ENCODE data around the gene DOCK10.

DOCK10 gene

DNA sequence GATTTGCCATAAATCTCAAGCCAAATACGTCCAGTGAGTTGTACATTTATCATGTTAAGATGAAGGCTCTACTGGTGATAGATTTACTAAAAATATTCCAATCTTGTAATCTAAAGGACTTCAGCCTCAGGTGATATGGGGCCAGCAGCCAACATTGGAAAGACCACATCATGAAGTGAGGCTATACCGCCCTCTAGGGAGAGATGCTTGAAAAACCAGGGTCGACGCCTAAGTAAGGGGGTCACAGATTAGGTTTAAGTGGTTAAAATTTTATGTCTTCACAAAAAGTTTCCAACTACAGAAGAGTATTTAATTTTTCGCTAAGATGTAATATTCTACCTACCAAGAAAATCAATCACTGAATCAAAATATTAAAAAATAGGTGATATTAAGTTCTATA lies 33.3 kb downstream of the DOCK10 start:
- H3K4me3 ChIP-seq (replicated peaks; ENCODE audit: low read depth, low read length): no peak overlapping the region
- peak; percentile 47 for TF ChIP-seq CTCF (IDR thresholded peaks at IDR 0.05; ENCODE audit: low read depth, low read length, missing control alignments)
- no peak for DNase-seq (ENCODE audit: extremely low read depth, low read depth)

- no peak for DNase-seq (ENCODE audit: extremely low read depth, low read depth)
- H3K4me3 ChIP-seq (replicated peaks; ENCODE audit: low read depth, low read length): no peak overlapping the region
- TF ChIP-seq CTCF (IDR thresholded peaks at IDR 0.05; ENCODE audit: low read depth, low read length, missing control alignments): no peak
These were observed 34.0 kb downstream of the DOCK10 start for GRCh38 chr2:225008179-225008856.

- no peak overlapping the region for H3K4me3 ChIP-seq (replicated peaks; ENCODE audit: low read depth, low read length)
- DNase-seq (ENCODE audit: extremely low read depth, low read depth): no peak
- no peak for TF ChIP-seq CTCF (IDR thresholded peaks at IDR 0.05; ENCODE audit: low read depth, low read length, missing control alignments)
These were observed 35.5 kb downstream of the DOCK10 start for GRCh38 chr2:225006730-225007129.

- H3K4me3 ChIP-seq (replicated peaks; ENCODE audit: low read depth, low read length): no peak overlapping the region
- no peak for TF ChIP-seq CTCF (IDR thresholded peaks at IDR 0.05; ENCODE audit: low read depth, low read length, missing control alignments)
- DNase-seq (ENCODE audit: extremely low read depth, low read depth): no peak
These were observed 37.7 kb downstream of the DOCK10 start for GRCh38 chr2:225004597-225004996.

GRCh38 chr2:225002656-225003045 lies 39.6 kb downstream of the DOCK10 start:
- no peak for TF ChIP-seq CTCF (IDR thresholded peaks at IDR 0.05; ENCODE audit: low read depth, low read length, missing control alignments)
- H3K4me3 ChIP-seq (replicated peaks; ENCODE audit: low read depth, low read length): no peak overlapping the region
- DNase-seq (ENCODE audit: extremely low read depth, low read depth): no peak

- TF ChIP-seq CTCF (IDR thresholded peaks at IDR 0.05; ENCODE audit: low read depth, low read length, missing control alignments): peak; percentile 74
- no peak overlapping the region for H3K4me3 ChIP-seq (replicated peaks; ENCODE audit: low read depth, low read length)
- DNase-seq (ENCODE audit: extremely low read depth, low read depth): peak; percentile 48
These were observed 40.1 kb downstream of the DOCK10 start for GRCh38 chr2:225002039-225002655.
